GM19328 (cell line): ENCODE measurements around the gene RPL37.
"Not testable (repeated sequence)": the region's sequence is repeated elsewhere in the genome, so short reads cannot be mapped to it uniquely, and the experiment has no call there.

Source experiments
- ATAC-seq: cut with Tn5 transposase; IDR thresholded peaks from one replicate; pipeline ENCODE4 v1.9.1; 2021; ENCODE audit warnings: mild to moderate bottlenecking, moderate library complexity; ENCODE audit not compliant: unreplicated experiment

Gene RPL37

DNA sequence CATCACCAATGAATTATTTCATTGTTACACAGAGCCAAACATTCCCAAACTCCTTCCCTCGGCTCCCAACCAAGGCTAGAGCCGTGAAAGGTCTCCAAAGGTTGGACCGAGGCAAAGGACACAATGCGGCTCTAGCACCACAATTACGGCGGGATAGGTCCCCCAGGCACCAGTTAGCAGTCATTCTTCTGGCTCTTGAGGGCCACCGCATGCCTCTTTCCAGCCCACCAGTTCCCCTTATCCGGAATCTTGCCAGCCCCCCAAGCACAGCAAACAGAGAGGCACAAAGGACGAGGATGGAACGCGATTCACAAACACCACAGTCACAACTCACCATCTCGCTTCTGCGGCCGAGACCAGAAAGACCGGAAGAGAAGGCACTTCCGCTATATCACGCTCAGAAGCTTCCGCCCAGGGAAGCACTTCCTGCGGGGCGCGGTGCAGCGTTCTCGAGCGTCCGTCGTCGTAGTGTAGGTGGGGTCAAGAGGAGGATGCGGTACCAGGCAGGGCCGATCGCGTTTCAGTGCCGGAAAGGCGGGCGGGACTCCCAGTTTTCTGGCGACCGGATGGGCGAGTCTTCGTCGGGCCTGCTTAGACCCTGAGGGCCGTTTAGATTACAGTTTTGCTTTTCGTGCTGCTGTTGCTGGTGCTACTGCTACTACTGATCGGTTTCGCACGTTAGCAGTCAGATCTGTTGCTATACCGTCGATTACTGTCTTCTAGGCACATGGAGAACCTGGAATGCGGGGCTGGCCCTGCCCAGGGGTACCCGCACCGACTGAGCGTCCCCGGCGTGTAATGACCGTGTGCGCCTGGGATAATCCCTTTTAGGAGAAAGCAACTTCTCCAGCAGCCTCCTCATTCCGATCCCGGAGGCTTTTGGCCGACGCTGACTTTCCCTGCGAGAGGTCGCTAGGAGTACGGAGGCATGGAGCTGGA, at the start of gene RPL37:
TSS of gene RPL37 (minus strand) at position 374 of the 939 bp plus-strand sequence. CDS start at position 337, 37 bp downstream.
- peak; percentile 96 for ATAC-seq

GRCh38 chr5:40883051-40883450, 48.0 kb upstream of the RPL37 start:
- ATAC-seq = not testable (repeated sequence)

GRCh38 chr5:40882291-40882690, 47.3 kb upstream of the RPL37 start:
- ATAC-seq = no peak

DNA sequence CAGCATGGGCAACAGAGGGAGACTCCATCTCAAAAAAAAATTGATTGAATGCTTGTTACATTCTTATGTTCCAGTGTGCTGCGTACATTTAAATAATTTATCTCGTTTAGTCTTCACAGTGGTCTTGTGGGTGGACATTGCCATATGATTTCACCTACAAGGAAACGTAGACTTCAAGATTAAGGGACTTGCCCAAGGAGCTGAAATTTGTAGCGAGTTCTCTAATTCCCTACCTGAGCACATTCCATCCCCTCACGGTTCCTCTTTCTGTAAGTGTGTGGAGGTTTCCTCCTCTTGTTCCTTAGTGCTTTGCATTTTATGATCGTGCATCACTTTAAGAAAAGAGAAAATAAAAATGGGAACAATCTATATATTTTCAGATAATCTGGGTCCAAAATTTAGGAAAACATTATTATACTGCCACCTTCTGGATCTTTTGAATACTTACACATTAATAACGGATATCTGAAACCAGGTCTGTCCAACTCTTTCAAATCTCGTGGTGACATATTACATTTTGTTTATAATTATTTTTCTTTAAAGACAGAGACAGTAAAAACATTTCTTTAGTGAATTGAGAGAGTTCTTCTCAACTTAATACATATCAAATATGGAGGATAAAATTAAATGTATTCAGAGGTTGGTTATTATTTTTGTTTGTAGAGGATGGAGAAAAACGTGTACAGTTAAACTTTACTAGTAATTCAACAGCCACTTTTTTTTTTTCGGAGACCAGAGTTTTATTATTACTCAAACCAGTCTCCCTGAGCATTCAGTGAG, 44.3 kb upstream of the RPL37 start:
- no peak for ATAC-seq

- ATAC-seq = no peak
Measured at GRCh38 chr5:40877371-40877988, 42.5 kb upstream of the RPL37 start.

DNA sequence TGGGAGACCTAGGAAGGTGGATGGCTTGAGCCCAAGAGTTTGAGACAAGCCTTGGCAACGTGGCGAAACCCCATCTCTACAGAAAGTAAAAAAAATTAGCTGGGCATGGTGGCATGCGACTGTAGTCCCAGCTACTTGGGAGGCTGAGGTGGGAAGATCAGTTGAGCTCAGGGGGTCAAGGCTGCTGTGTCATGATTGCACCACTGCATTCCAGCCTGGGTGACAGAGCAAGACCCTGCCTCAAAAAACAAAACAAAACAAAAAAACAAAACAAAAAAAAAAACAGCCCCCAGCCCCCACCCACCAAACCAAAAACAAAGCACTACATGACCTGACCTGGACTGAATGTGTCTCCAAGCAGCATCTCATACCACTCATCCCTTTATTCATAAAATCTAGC, 40.9 kb upstream of the RPL37 start:
- ATAC-seq = no peak

DNA sequence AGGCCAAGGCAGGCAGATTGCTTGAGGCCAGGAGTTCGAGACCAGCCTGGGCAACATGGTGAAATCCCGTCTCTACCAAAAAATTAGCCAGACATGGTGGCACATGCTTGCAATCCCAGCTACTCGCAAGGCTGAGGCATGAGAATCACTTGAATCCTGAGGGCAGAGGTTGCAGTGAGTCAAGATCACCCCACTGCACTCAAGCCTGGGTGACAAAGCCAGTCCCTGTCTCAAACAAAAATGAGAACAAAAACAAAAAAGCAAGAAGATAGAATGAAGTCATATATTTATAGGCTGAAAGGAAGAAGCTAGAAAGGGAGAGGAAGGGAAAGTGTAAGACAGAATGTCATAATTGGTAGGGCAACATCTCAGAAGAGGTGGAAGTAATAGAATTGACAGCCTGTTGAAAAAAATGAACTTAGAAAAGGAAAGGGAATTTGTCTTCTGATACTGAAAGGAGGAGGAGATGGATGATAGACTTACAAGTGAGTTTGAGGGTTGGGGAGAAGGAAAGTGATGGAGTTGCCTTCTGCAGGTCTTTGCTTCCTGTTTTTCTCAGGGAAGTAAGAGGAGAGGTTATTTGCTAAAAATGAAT, 38.4 kb upstream of the RPL37 start:
- no peak for ATAC-seq

DNA sequence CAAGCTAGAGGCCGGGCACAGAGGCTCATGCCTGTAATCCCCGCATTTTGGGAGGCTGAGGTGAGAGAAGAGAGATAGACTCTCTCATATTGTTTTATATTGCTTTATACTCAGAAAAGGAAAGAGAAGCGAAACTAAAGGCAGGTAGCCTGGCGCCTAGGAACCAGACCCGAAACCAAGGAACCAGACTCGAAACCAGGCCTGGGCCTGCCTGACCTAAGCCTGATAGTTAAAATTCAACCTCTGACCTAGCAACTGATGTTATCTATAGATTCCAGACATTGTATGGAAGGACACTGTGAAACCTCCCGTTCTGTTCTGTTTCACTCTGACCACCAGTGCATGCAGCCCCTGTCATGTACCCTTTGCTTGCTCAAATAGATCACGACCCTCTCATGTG, 37.2 kb upstream of the RPL37 start:
- ATAC-seq = not testable (repeated sequence)

DNA sequence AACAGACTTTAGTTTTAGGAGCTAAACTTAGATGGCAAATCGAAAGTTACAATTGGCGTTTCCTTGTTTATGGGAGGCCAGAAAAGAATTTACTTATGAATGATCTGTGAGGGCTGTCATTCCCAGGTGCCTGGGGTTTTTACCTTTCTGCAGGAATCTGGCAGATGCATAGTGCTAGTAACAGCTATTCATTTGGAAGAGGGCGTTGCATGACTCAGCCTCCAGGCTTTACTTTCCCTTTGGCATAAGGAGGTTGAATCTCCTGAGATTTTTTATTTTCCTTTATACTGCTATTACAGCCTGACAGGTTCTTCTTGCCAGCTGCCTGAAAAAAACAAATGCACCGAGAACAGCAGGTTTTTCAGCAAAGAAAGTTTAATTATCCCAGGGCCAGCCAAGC, 36.2 kb upstream of the RPL37 start:
- no peak for ATAC-seq

- no peak for ATAC-seq
Measured at GRCh38 chr5:40869384-40869783, 34.4 kb upstream of the RPL37 start.

DNA sequence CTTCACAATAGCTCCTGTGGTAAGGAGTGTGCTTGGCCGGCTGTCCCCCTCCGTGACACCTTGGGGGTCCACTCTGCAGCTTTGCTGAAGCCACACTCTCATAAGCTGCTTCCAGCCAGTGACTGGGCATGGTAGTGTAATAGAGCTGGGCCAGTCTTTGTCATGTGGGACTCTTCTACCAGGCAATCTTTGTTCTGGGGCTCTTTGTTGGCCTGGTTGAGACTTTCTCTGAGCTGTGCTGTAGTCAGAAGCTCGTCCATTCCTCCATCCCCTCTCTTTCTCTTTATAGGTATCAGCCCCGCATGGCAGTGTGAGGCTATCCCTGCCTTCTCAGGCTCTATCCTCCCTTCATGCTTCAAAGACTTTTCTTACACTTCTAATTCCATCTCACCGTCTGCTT, 31.8 kb upstream of the RPL37 start:
- ATAC-seq = no peak

DNA sequence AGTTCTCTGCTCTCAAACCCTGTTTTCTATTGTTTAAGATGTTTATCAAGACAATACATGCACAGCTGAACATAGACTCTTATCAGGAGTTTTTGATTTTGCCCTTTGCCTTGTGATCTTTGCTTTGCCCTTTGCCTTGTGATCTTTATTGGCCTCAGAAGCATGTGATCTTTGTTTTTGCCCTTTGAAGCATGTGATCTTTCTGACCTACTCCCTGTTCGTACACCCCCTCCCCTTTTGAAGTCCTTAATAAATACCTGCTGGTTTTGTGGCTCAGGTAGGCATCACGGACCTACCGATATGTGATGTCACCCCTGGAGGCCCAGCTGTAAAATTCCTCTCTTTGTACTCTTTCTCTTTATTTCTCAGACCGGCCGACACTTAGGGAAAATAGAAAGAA, 30.0 kb upstream of the RPL37 start:
- not testable (repeated sequence) for ATAC-seq

DNA sequence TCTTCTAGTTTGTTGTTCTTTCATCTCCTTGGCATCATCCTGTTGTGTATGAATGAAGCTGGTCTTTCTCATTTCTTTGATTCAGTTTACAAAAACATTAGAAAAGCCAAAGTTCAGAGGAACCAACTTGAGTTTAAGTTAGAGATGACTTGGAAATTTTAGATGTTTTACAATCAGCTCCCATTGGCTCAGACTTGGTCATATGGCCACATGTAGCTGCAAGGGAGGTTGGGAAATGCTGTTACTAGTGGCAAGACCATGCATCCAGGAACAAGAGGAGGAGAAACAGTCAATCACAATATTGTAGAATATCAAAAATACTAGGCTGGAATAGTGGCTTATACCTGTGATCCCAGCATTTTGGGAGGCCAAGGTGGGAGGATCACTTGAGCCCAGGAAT, 25.7 kb upstream of the RPL37 start:
- no peak for ATAC-seq

- no peak for ATAC-seq
Measured at GRCh38 chr5:40853632-40854192, 18.7 kb upstream of the RPL37 start.

DNA sequence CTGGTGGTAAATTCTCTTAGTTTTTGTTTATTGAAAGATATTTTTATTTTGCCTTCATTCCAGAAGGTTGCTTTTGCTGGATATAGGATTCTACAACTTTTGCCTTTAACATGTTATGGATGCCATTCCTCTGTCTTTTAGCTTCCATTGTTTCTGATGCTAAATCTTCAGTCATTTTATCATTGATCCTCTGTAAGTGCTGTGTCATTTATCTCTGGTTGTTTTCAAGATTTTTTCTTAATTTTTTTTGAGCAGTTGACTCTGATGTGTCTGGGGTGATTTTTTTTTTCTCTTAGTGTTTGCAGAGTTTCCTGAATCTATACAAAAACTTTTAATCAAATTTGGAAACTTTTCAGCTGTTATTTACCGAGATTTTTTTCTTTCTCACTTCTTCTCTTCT, 12.5 kb upstream of the RPL37 start:
- no peak for ATAC-seq

DNA sequence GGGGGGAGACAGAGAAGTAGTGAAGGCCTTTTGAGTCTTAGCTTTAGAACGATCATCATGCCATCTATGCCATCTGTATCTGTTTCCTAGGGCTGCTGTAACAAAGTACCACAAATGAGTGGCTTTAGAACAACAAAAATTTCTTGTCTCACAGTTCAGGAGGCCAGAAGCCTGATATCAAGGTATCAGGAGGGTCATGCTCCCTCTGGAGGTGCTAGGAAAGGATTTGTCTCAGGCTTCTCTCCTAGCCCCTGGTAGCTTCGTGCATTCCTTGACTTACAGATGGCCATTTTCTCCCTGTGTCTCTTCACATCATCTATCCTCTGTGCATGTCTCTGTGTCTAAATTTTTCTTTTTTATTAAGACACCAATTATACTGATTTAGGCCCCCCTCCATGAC, 11.3 kb upstream of the RPL37 start:
- ATAC-seq = no peak

DNA sequence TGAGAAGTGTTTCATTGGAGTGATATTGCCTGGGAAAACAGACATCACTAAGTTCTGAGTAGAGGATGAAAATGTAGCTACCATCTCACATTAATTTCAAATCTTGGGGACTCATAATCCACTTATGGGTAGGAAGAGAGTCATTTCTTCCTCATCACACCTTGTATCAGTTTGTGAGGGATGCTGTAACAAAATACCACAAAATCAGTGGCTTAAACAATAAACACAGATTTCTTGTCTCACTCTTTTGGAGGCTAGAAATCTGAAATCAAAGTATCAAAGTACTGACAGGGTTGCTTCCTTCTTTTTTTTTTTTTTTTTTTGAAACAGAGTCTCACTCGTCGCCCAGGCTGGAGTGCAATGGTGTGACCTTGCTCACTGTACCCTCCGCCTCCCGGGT, 9.5 kb upstream of the RPL37 start:
- ATAC-seq = no peak

GRCh38 chr5:40842351-40842750, 7.3 kb upstream of the RPL37 start:
- ATAC-seq = no peak

DNA sequence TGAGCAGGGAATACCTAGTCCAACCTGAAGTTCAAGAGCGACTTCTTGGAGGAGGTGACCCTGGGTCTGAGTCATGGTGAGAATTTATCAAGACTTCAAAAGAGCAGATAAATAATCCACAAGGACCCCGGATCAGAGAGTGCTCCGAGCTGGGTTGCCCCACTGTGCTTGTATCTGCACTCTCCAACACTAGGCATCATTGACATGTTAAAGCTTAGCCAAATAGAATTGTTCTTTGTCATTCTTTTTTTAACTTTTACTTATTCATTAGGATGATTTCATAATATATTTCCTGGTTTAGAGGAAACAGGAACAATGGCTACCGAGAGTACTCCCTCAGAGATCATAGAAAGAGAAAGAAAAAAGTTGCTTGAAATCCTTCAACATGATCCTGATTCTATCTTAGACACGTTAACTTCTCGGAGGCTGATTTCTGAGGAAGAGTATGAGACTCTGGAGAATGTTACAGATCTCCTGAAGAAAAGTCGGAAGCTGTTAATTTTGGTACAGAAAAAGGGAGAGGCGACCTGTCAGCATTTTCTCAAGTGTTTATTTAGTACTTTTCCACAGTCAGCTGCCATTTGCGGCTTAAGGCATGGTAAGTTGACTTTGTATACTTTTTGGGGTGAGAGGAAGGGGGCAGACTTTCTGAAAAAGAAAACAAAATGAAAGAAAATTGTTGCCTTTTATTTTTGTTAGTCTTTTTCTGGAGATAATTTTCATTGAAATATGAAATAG, 6.2 kb upstream of the RPL37 start, which contains the start of gene CARD6:
TSS of gene CARD6 (plus strand) at position 300 of the 738 bp plus-strand sequence. CDS start at position 316, 16 bp downstream.
- ATAC-seq = no peak

DNA sequence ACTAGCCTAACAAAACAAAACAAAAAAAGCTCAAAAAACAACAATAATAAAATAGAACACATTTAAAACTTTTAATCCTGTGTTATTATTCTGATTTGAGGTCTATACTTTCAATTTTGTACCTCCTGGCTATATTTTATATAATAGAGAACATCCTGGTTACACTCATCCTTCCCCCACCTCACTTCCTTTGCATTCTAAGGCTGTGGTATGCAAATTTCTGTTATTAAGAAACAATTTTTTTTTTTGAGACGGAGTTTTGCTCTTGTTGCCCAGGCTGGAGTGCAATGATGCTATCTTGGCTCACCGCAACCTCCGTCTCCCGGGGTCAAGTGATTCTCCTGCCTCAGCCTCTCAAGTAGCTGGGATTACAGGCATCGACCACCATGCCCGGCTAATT, 3.1 kb upstream of the RPL37 start:
- no peak for ATAC-seq
